LNCaP clone FGC (cell line): ENCODE data around the gene SLC16A3.

Experiments
- DNase-seq: peaks from one replicate; pipeline ENCODE4 v3.0.0-alpha.2; 2011; ENCODE audit warnings: low read depth
- H3K4me3 ChIP-seq: 2 replicates; pipeline ENCODE4 v1.5.1; 2011; ENCODE audit warnings: mild to moderate bottlenecking, low read depth, low read length, control low read depth
- CTCF ChIP-seq: IDR thresholded peaks from 2 replicates; pipeline ENCODE4 v1.5.1; 2012; ENCODE audit warnings: mild to moderate bottlenecking; ENCODE audit not compliant: control insufficient read depth, insufficient read depth; ENCODE audit errors: extremely low read depth

The SLC16A3 gene

GRCh38 chr17:82234211-82235055 is 5.6 kb downstream of the SLC16A3 start:
- no peak for DNase-seq
- no peak overlapping the region for H3K4me3 ChIP-seq
- TF ChIP-seq CTCF, result no peak

GRCh38 chr17:82235056-82235774 is 6.4 kb downstream of the SLC16A3 start:
- H3K4me3 ChIP-seq, result no peak overlapping the region
- no peak for DNase-seq
- no peak for TF ChIP-seq CTCF

- no peak overlapping the region for H3K4me3 ChIP-seq
- TF ChIP-seq CTCF, result no peak
These were observed 6.9 kb downstream of the SLC16A3 start for GRCh38 chr17:82235775-82236141.

GRCh38 chr17:82236142-82236971 is 7.5 kb downstream of the SLC16A3 start:
- no peak overlapping the region for H3K4me3 ChIP-seq
- no peak for DNase-seq
- peak; percentile 91 for TF ChIP-seq CTCF

More at GRCh38 chr17:82235775-82236141, 6.9 kb downstream of the SLC16A3 start:
- DNase-seq, result no peak

DNA sequence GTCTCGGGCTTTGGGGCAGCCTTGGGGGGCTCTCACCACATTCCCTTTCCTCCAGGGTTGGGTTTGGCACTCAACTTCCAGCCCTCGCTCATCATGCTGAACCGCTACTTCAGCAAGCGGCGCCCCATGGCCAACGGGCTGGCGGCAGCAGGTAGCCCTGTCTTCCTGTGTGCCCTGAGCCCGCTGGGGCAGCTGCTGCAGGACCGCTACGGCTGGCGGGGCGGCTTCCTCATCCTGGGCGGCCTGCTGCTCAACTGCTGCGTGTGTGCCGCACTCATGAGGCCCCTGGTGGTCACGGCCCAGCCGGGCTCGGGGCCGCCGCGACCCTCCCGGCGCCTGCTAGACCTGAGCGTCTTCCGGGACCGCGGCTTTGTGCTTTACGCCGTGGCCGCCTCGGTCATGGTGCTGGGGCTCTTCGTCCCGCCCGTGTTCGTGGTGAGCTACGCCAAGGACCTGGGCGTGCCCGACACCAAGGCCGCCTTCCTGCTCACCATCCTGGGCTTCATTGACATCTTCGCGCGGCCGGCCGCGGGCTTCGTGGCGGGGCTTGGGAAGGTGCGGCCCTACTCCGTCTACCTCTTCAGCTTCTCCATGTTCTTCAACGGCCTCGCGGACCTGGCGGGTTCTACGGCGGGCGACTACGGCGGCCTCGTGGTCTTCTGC is 8.4 kb downstream of the SLC16A3 start:
- no peak for TF ChIP-seq CTCF
- no peak overlapping the region for H3K4me3 ChIP-seq
- no peak for DNase-seq

GRCh38 chr17:82237746-82238471 is 9.1 kb downstream of the SLC16A3 start:
- no peak for TF ChIP-seq CTCF
- DNase-seq, result no peak
- H3K4me3 ChIP-seq, result no peak overlapping the region
